ENCODE measurements around the gene KCTD6. TPM values are rescaled to one million over a fixed set of nuclear protein-coding genes. Genes with fewer than 3 reads are reported as not detected.

The KCTD6 gene
- total RNA-seq, 1 experiment from 2014 or later, result 12.0 TPM

DNA sequence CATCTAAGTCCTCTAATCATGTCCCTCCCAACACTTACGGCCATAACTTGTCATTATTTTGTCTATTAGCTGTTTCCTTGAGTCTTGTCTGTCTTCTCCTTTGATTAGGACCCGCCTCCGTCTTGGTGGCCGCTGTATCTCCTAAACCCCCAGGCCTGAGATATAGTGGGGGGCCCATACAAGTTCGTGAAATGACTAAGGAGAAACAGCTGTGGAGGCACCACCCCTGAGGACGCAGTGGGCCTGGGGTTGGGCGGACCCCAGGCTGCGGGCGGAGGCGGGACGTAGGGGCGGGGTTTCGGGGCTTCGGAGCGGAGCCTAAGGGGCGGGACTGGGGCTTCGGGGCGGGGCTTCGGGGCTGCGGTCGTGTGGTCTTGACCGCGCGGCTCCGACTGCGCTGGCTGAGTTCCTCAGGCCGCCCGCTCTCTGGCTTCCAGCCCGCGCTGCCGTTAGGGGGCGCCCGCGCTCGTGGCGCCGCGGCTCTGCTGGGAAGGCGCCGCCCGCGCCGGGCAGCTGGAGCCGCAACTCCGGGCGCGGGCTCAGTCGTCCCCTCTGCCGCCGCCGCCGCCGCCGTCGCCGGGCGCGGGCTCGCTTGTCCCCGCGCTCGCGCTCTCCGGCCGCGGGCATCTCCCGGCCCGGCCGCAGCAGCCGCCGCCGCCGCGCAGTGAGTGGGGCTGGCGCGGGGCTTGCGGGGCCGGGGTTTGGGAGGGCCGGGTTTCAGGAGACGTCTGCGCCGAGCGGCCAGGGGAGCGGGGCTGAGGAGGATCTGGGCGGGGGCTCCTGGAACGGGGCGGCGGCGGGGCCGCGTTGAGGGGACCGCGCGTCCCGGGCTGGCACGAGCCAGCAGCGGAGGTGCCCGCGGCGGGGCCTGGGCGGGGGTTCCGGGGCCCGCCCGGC, at the start of gene KCTD6 (continued):
- TF ChIP-seq EZH2phosphoT487 (IDR thresholded peaks at IDR 0.05; ENCODE audit: borderline replicate concordance) (no peak), ZNF274 (IDR thresholded peaks at IDR 0.05; ENCODE audit: low read depth, low read length) (no peak), EZH2 (IDR thresholded peaks at IDR 0.05) (no peak), CBX3 (IDR thresholded peaks at IDR 0.05; ENCODE audit: low read depth) (no peak), SRF (IDR thresholded peaks at IDR 0.05; ENCODE audit: low read depth) (no peak), YY1 (IDR thresholded peaks at IDR 0.05; ENCODE audit: extremely low read depth, insufficient replicate concordance, low read depth, low read length) (peak; percentile 81), POLR2AphosphoS5 (IDR thresholded peaks at IDR 0.05; ENCODE audit: low read depth, low read length) (peak; percentile 64), POLR2A (IDR thresholded peaks at IDR 0.05; ENCODE audit: borderline replicate concordance, extremely low read depth, insufficient read depth, insufficient read length) (peak; percentile 37)

DNA sequence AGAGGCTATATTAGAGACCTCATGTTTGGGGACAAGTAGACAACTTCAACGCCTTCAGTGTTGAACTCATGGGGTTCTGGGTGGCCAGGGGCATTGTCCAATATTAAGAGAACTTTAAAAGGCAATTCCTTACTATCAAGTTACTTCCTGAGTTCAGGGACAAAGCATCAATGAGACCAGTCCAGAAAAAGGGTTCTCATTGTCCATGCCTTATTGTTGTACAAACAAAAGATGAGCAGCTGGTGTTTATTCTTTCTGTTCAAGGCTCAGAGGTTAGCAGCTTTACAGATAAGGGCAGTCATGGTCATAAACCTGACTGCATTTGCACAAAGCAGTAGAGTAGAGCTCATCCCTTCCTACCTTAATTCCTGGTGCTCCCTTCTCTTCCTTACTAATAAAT, 39.7 kb upstream of the KCTD6 start:
- Histone ChIP-seq H2AFZ (ENCODE audit: low read depth, low read length, poor library complexity, severe bottlenecking) (no peak overlapping the region), H3K27me3 (ENCODE audit: insufficient read depth, low read length) (no peaks in the 10 kb centered on the region), H3K4me1 (ENCODE audit: control insufficient read depth in 1 of 2, insufficient read depth in 2 of 2, low read length in 2 of 2) (no peaks in the 10 kb centered on the region), H3K79me2 (ENCODE audit: insufficient read depth, low read length) (no peaks in the 10 kb centered on the region), H3K9ac (ENCODE audit: low read length) (no peak overlapping the region), H3K27ac (ENCODE audit: low read depth, low read length) (no peak overlapping the region), H3K36me3 (ENCODE audit: control insufficient read depth in 1 of 2, insufficient read depth in 2 of 2, low read length in 2 of 2) (no peaks in the 10 kb centered on the region), H3K9me3 (ENCODE audit: control insufficient read depth in 1 of 2, insufficient read depth in 1 of 2, low read depth in 1 of 2, low read length in 2 of 2) (no peaks in the 10 kb centered on the region; a peak in 1 of 4 replicates), H3K4me3 (replicated peaks in 1 of 2; ENCODE audit: low read depth in 1 of 2, low read length in 2 of 2) (no peak overlapping the region), H3K9me2 (ENCODE audit: insufficient read depth) (no peaks in the 10 kb centered on the region), H4K20me1 (ENCODE audit: insufficient read depth) (no peaks in the 10 kb centered on the region), H3K4me2 (ENCODE audit: low read length) (no peak overlapping the region)
- no TSS peak for BruUV-seq (replicated peaks)
- DNase-seq (ENCODE audit: low read depth, low spot score) (no peak), ATAC-seq (no peak)
- intact Hi-C loops (cut with micrococcal nuclease), result no loop called here
- CTCF ChIA-PET, result no interaction called here
- RAD21 ChIA-PET (ENCODE audit: low non-redundant PET in 1 of 2, low total read pairs in 2 of 2, uncharacterized antibody in 2 of 2, unreplicated experiment in 2 of 2), result no interaction called here
- POLR2A ChIA-PET, result no interaction called here
- no peak for TF ChIP-seq CEBPB (IDR thresholded peaks at IDR 0.05; ENCODE audit: low read depth)
- no peak for TF ChIP-seq RAD21 (IDR thresholded peaks at IDR 0.05; ENCODE audit: low read depth)
- no peak for TF ChIP-seq FOSL1 (IDR thresholded peaks at IDR 0.05; ENCODE audit: low read depth)
- TF ChIP-seq POLR2A (IDR thresholded peaks at IDR 0.05; ENCODE audit: borderline replicate concordance, extremely low read depth, insufficient read depth, insufficient read length), result no peak
- TF ChIP-seq YY1 (IDR thresholded peaks at IDR 0.05; ENCODE audit: extremely low read depth, insufficient replicate concordance, low read depth, low read length), result no peak
- TF ChIP-seq EZH2 (IDR thresholded peaks at IDR 0.05), result no peak
- no peak for TF ChIP-seq JUND (IDR thresholded peaks at IDR 0.05)
- TF ChIP-seq TCF7L2 (IDR thresholded peaks at IDR 0.05; ENCODE audit: borderline replicate concordance, extremely low read depth, insufficient read depth, insufficient read length), result no peak
- TF ChIP-seq CBX3 (IDR thresholded peaks at IDR 0.05; ENCODE audit: low read depth), result no peak
- no peak for TF ChIP-seq SP1 (IDR thresholded peaks at IDR 0.05; ENCODE audit: low read depth)
- TF ChIP-seq, protein P1, sequence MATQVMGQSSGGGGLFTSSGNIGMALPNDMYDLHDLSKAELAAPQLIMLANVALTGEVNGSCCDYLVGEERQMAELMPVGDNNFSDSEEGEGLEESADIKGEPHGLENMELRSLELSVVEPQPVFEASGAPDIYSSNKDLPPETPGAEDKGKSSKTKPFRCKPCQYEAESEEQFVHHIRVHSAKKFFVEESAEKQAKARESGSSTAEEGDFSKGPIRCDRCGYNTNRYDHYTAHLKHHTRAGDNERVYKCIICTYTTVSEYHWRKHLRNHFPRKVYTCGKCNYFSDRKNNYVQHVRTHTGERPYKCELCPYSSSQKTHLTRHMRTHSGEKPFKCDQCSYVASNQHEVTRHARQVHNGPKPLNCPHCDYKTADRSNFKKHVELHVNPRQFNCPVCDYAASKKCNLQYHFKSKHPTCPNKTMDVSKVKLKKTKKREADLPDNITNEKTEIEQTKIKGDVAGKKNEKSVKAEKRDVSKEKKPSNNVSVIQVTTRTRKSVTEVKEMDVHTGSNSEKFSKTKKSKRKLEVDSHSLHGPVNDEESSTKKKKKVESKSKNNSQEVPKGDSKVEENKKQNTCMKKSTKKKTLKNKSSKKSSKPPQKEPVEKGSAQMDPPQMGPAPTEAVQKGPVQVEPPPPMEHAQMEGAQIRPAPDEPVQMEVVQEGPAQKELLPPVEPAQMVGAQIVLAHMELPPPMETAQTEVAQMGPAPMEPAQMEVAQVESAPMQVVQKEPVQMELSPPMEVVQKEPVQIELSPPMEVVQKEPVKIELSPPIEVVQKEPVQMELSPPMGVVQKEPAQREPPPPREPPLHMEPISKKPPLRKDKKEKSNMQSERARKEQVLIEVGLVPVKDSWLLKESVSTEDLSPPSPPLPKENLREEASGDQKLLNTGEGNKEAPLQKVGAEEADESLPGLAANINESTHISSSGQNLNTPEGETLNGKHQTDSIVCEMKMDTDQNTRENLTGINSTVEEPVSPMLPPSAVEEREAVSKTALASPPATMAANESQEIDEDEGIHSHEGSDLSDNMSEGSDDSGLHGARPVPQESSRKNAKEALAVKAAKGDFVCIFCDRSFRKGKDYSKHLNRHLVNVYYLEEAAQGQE (IDR thresholded peaks at IDR 0.05; ENCODE audit: low read depth), result no peak
- no peak for TF ChIP-seq ZFX (IDR thresholded peaks at IDR 0.05)
- TF ChIP-seq, protein P2, sequence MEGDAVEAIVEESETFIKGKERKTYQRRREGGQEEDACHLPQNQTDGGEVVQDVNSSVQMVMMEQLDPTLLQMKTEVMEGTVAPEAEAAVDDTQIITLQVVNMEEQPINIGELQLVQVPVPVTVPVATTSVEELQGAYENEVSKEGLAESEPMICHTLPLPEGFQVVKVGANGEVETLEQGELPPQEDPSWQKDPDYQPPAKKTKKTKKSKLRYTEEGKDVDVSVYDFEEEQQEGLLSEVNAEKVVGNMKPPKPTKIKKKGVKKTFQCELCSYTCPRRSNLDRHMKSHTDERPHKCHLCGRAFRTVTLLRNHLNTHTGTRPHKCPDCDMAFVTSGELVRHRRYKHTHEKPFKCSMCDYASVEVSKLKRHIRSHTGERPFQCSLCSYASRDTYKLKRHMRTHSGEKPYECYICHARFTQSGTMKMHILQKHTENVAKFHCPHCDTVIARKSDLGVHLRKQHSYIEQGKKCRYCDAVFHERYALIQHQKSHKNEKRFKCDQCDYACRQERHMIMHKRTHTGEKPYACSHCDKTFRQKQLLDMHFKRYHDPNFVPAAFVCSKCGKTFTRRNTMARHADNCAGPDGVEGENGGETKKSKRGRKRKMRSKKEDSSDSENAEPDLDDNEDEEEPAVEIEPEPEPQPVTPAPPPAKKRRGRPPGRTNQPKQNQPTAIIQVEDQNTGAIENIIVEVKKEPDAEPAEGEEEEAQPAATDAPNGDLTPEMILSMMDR (IDR thresholded peaks at IDR 0.05 in 2 of 3, conservative IDR thresholded peaks at IDR 0.05 in 1 of 3; ENCODE audit: borderline replicate concordance in 1 of 3, insufficient read depth in 1 of 3, low read depth in 2 of 3, low read length in 2 of 3), result no peak
- TF ChIP-seq, protein P3, sequence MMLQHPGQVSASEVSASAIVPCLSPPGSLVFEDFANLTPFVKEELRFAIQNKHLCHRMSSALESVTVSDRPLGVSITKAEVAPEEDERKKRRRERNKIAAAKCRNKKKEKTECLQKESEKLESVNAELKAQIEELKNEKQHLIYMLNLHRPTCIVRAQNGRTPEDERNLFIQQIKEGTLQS (IDR thresholded peaks at IDR 0.05), result no peak
- no peak for TF ChIP-seq EZH2phosphoT487 (IDR thresholded peaks at IDR 0.05; ENCODE audit: borderline replicate concordance)
- TF ChIP-seq, protein P4, sequence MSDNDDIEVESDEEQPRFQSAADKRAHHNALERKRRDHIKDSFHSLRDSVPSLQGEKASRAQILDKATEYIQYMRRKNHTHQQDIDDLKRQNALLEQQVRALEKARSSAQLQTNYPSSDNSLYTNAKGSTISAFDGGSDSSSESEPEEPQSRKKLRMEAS (IDR thresholded peaks at IDR 0.05), result no peak
